ENCODE data around the gene KIF16B. TPM values are rescaled to one million over a fixed set of nuclear protein-coding genes. Genes with fewer than 3 reads are reported as not detected.

KIF16B gene
- total and polyA plus RNA-seq, 2 donors (not counting 3 experiments of a cell fraction or from before 2014, with no cell fraction given): 2.9 to 8.8 TPM

GRCh38 chr20:16569246-16570153, 3.7 kb downstream of the KIF16B start:
- Histone ChIP-seq H3K4me3 (replicated peaks in 1 of 3; ENCODE audit: insufficient read depth in 1 of 3, low read depth in 1 of 3, low read length in 3 of 3) (no peak overlapping the region), H3K9me3 (replicated peaks; ENCODE audit: control insufficient read depth, insufficient read depth, low read length) (no peaks in the 10 kb centered on the region), H3K9ac (replicated peaks; ENCODE audit: extremely low read depth, insufficient read depth, low read length) (no peak overlapping the region), H2AFZ (ENCODE audit: low read depth, low read length) (no peak overlapping the region), H3K4me1 (ENCODE audit: control insufficient read depth, extremely low read depth, insufficient read depth, low read length) (peaks cover 9% of the 10 kb centered on the region), H3K36me3 (ENCODE audit: control insufficient read depth in 2 of 2, extremely low read depth in 1 of 2, insufficient read depth in 2 of 2, low read length in 2 of 2) (no peaks in the 10 kb centered on the region), H3K4me2 (ENCODE audit: insufficient read depth, low read length) (no peak overlapping the region), H3K27me3 (ENCODE audit: control insufficient read depth in 2 of 2, insufficient read depth in 2 of 2, low read length in 2 of 2) (no peaks in the 10 kb centered on the region), H3K9me1 (replicated peaks; ENCODE audit: control insufficient read depth, extremely low read depth, insufficient read depth, low read length) (no peaks in the 10 kb centered on the region), H3K27ac (ENCODE audit: insufficient read depth, low read depth, low read length) (no peak overlapping the region), H4K20me1 (replicated peaks; ENCODE audit: control insufficient read depth, extremely low read depth, insufficient read depth, low read length) (no peaks in the 10 kb centered on the region), H3K79me2 (ENCODE audit: control insufficient read depth, insufficient read depth, low read length) (no peaks in the 10 kb centered on the region)
- intact Hi-C loops (cut with micrococcal nuclease): no loop called here
- TF ChIP-seq MYC (IDR thresholded peaks at IDR 0.05; ENCODE audit: low read depth, low read length): no peak
- no peak for TF ChIP-seq MAX (IDR thresholded peaks at IDR 0.05; ENCODE audit: insufficient read depth, insufficient read length)
- TF ChIP-seq POLR2AphosphoS5 (IDR thresholded peaks at IDR 0.05; ENCODE audit: insufficient read depth, low read depth, low read length): no peak
- TF ChIP-seq EZH2 (IDR thresholded peaks at IDR 0.05; ENCODE audit: borderline replicate concordance, low read depth, low read length, severe bottlenecking): no peak
- no peak for TF ChIP-seq JUN (IDR thresholded peaks at IDR 0.05; ENCODE audit: borderline replicate concordance, insufficient read depth, insufficient read length, low read depth)
- TF ChIP-seq FOS (IDR thresholded peaks at IDR 0.05; ENCODE audit: borderline replicate concordance, insufficient read depth, low read length): no peak
- TF ChIP-seq CTCF (IDR thresholded peaks at IDR 0.05; ENCODE audit: extremely low read depth in 1 of 2, insufficient read depth in 1 of 2, low read depth in 1 of 2, low read length in 2 of 2): no peak
- no peak for TF ChIP-seq GATA2 (IDR thresholded peaks at IDR 0.05; ENCODE audit: insufficient read depth, insufficient read length, low read depth, low read length)
- no peak for TF ChIP-seq POLR2A (IDR thresholded peaks at IDR 0.05; ENCODE audit: low read depth, low read length)
- no peak for FAIRE-seq
- ChIA-PET POLR2A (no interaction called here), CTCF (no interaction called here)
- dilution Hi-C loops (cut with MboI; ENCODE audit: extremely low pct_ligation_motif_present, low sequenced_read_pairs): no loop called here
- BruUV-seq (replicated peaks): no TSS peak
- no peak for DNase-seq (ENCODE audit: low read depth, low spot score)
